H54 (cell line): ENCODE data around the gene CD7.
"Not testable (repeated sequence)": the region's sequence is repeated elsewhere in the genome, so short reads cannot be mapped to it uniquely, and the experiment has no call there.

ENCODE experiments used
- DNase-seq: peaks from one replicate; pipeline ENCODE4 v3.0.0; 2011; ENCODE audit warnings: low spot score, mixed read lengths; ENCODE audit not compliant: insufficient read length
- FAIRE-seq: peaks from 3 replicates; lab custom pipeline; 2011; peaks lifted over from hg19 to GRCh38; lab: Jason Lieb, UNC
- POLR2A ChIP-seq: IDR thresholded peaks from 2 replicates; pipeline ENCODE4 v1.6.1; 2011; ENCODE audit warnings: low read depth, mild to moderate bottlenecking, low read length

The CD7 gene

DNA sequence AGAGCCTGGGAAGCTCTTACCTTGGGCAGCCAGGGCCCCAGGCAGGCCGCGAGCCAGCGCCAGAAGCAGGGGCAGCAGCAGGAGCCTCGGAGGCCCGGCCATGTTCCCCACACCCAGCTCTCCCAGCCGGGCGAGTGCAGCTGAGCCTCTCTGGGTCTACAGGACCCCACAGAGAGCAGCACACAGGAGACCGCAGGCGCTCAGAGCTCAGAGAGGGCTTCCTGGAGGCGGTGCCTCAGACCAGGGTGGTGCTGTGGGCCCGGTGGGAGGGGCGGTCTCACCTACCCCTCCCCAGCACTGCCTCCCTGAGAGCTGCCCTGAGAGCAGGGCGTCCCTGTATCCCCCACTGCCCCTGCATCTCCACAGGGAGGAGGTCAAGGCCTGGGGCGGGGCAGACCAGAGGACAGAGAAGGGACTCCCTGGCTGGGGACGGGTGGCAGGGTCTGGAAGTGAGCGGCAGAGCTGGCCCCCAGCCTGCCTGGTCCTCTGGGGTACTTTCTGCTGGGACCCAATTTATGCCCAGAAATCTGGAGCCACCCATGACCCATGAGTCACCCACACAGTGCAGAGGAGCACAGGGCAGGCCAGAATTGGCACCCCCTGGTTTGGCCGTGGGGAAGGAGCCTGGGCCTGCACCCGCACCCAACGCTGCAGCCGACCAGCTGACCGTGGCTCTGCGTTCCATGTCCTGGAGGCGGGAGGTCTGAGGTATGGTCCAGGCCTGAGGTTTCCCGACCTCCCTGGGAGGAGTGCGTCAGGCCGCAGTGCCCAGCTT, at the start of gene CD7:
CD7 (minus strand) TSS at position 215 of the 775 bp plus-strand sequence; CDS start at position 102, 113 bp downstream.
- FAIRE-seq = no peak
- DNase-seq = no peak
- TF ChIP-seq POLR2A = no peak

- FAIRE-seq (no peak), DNase-seq (no peak)
- TF ChIP-seq POLR2A = no peak
Measured at GRCh38 chr17:82366749-82367148, 49.3 kb upstream of the CD7 start.

DNA sequence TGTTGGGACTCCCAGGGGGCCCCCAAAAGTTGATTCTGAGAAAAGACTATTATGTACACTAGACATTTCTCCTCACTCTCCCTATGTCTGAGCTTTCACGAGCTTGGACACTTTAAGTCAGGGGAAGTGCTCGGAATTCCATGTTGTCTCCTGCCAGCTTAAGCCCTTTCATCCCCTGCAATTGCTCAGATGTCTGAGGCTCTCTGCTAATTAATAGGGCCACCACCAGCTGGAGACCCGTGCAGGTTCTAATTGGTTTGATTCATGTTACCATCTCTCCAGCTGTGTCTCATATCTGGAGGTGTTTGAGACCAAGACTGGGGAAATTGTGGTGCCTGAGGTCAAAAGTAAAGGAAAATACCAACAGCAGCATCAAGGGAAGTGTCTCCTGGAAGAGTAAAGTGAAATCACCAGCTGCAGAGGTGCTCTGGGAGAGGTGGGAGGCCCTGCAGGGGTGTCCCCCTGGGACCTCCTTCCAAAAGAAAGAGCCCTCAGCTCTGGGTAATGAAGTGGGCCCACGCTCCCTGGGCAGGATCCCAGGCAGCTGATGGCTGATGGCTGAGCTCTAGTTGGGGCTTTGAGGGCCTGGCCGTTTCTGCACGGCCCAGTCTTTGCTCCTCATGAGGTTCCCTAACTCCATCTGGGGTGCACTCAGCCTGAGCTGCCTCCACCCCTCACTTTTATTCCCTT, 48.3 kb upstream of the CD7 start:
- no peak for TF ChIP-seq POLR2A
- FAIRE-seq (no peak), DNase-seq (no peak)

GRCh38 chr17:82361885-82362633, 44.7 kb upstream of the CD7 start:
- no peak for FAIRE-seq
- no peak for TF ChIP-seq POLR2A

DNA sequence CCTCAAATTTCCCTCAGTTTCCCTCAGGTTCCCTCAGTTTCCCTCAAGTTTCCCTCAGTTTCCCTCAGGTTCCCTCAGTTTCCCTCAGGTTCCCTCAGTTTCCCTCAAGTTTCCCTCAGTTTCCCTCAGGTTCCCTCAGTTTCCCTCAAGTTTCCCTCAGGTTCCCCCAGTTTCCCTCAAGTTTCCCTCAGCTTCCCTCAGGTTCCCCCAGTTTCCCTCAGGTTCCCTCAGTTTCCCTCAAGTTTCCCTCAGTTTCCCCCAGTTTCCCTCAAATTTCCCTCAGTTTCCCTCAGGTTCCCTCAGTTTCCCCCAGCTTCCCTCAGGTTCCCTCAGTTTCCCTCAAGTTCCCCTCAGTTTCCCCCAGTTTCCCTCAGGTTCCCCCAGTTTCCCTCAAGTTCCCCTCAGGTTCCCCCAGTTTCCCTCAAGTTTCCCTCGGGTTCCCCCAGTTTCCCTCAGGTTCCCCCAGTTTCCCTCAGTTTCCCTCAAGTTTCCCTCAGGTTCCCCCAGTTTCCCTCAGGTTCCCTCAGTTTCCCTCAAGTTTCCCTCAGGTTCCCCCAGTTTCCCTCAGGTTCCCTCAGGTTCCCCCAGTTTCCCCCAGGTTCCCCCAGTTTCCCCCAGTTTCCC, 42.2 kb upstream of the CD7 start:
- FAIRE-seq = not testable (repeated sequence)

More at GRCh38 chr17:82361885-82362633, 44.7 kb upstream of the CD7 start:
- no peak for DNase-seq

GRCh38 chr17:82358465-82359350, 41.3 kb upstream of the CD7 start, which contains the start of gene TEX19:
Gene TEX19, plus strand, starts transcription at chr17:82359247. Its CDS starts 2,904 bp downstream, at chr17:82362151.
- no peak for TF ChIP-seq POLR2A
- DNase-seq = no peak
- no peak for FAIRE-seq

More for the DNA sequence above, 42.2 kb upstream of the CD7 start:
- not testable (repeated sequence) for DNase-seq

DNA sequence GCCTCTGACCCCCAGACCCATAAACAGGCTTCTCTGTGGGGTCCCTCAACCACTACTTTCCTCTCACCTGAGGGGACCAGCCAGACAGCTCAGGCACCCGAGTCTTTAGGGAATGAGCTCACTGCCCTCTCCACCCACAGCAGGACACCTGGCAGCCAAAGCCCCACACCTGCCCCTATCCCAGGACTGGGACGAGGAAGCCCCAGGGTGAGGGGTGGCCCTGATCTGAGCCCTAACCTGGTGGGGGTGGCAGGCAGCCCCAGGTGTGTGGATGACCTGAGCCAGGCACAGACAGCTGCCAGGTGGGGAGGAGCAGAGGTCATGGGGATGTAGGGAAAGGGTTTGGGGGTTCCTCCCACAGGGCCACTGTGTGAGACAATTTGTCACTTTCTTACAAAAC, 40.0 kb upstream of the CD7 start:
- no peak for TF ChIP-seq POLR2A
- no peak for DNase-seq
- FAIRE-seq = no peak

DNA sequence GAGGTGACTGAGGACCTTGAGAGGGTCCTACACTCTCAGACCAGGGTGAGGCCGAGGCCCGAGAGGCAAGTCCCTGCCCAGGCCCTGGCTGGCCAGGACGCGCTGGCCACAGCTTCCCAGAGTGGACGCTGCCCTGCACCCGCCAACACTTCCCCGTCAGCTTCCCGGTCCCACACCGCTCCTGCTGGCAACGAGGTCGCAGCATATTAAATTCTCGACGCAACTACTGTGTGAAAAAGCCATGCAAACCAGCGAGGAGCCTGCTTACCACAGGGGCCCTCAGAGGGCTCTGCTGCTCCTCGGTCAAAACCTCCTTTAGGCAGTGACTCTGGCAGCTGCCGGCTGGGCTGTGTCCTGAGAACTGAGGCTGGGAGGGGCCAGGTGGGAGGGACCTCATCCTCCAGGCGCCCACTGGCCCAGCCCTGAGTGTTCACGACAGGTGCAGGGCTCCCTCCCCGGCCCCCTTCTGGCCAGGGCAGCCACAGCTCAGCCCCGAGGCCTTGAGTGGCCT, 39.5 kb upstream of the CD7 start:
- DNase-seq (no peak), FAIRE-seq (no peak)
- TF ChIP-seq POLR2A = no peak

- no peak for TF ChIP-seq POLR2A
- FAIRE-seq (no peak), DNase-seq (no peak)
Measured at GRCh38 chr17:82355770-82356427, 38.5 kb upstream of the CD7 start.

- DNase-seq (no peak), FAIRE-seq (no peak)
- TF ChIP-seq POLR2A = no peak
Measured at GRCh38 chr17:82354804-82355308, 37.4 kb upstream of the CD7 start.

DNA sequence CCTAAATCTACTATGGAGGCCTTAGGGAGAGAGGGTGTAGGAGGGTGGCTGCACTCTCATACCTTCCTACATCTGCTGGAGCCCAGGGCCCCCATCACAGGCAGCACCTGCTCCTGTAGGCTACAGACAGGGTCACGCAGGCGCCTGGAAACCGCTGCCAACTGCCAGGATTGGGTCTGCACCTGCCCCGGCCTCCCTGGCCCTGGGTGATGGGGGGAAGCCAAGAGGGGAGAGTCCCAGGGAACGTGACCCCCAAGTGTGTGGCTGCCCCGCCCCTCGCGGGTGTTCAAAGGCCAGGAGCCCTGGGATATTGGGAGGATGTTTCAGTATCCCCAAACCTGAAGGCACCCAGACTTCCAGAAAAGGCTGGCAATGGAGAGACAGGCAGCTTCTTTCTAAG, 36.1 kb upstream of the CD7 start:
- FAIRE-seq = no peak
- DNase-seq = no peak
- no peak for TF ChIP-seq POLR2A

- DNase-seq (peak; percentile 86), FAIRE-seq (no peak)
- no peak for TF ChIP-seq POLR2A
Measured at GRCh38 chr17:82351713-82352488, 34.5 kb upstream of the CD7 start.
